Astrocyte of the cerebellum (primary cell): ENCODE measurements around the gene CAMTA1.

Experiments used
- DNase-seq: peaks from one replicate; pipeline ENCODE4 v3.0.0-alpha.2; 2011; ENCODE audit warnings: low read depth
- H3K4me3 ChIP-seq: 2 replicates; pipeline ENCODE4 v1.5.1; 2011; ENCODE audit warnings: mild to moderate bottlenecking, low read depth, low read length, moderate library complexity
- CTCF ChIP-seq: IDR thresholded peaks from 2 replicates; pipeline ENCODE4 v1.5.1; 2012; ENCODE audit warnings: low read length, low read depth, moderate library complexity, mild to moderate bottlenecking; ENCODE audit errors: missing control alignments
- in situ Hi-C: cut with HindIII; loops from 2 replicates; pipeline ENCODE4 v1.10.0; 2017; ENCODE audit warnings: low sequenced_read_pairs

The CAMTA1 gene

GRCh38 chr1:6905790-6906189 is 120.5 kb downstream of the CAMTA1 start:
- no peak for DNase-seq
- no peak overlapping the region for H3K4me3 ChIP-seq
- in situ Hi-C loops, result no loop called here
- TF ChIP-seq CTCF, result no peak

- no peak overlapping the region for H3K4me3 ChIP-seq
- in situ Hi-C loops, result no loop called here
- DNase-seq, result no peak
- TF ChIP-seq CTCF, result no peak
These were observed 121.5 kb downstream of the CAMTA1 start for GRCh38 chr1:6906783-6907182.

GRCh38 chr1:6907201-6907600 is 121.9 kb downstream of the CAMTA1 start:
- H3K4me3 ChIP-seq, result no peak overlapping the region
- in situ Hi-C loops, result no loop called here
- no peak for DNase-seq
- no peak for TF ChIP-seq CTCF

GRCh38 chr1:6907676-6908434 is 122.6 kb downstream of the CAMTA1 start:
- in situ Hi-C loops, result no loop called here
- DNase-seq, result no peak
- no peak overlapping the region for H3K4me3 ChIP-seq
- TF ChIP-seq CTCF, result no peak

GRCh38 chr1:6909401-6909800 is 124.1 kb downstream of the CAMTA1 start:
- no peak overlapping the region for H3K4me3 ChIP-seq
- DNase-seq, result no peak
- in situ Hi-C loops, result no loop called here
- TF ChIP-seq CTCF, result no peak

GRCh38 chr1:6909857-6910256 is 124.6 kb downstream of the CAMTA1 start:
- in situ Hi-C loops, result no loop called here
- no peak overlapping the region for H3K4me3 ChIP-seq
- DNase-seq, result no peak
- no peak for TF ChIP-seq CTCF
